GM21723 (cell line): Measurements from ENCODE around the gene GNG14.
"Not testable (repeated sequence)": the region's sequence is repeated elsewhere in the genome, so short reads cannot be mapped to it uniquely, and the experiment has no call there.

ENCODE experiments used
- ATAC-seq: cut with Tn5 transposase; IDR thresholded peaks from one replicate; pipeline ENCODE4 v1.9.1; 2021; ENCODE audit warnings: mild to moderate bottlenecking, moderate library complexity; ENCODE audit not compliant: unreplicated experiment

The GNG14 gene

GRCh38 chr19:12722566-12723380 is 35.0 kb downstream of the GNG14 start:
- peak; percentile 58 for ATAC-seq

- ATAC-seq: no peak
These were observed 35.5 kb downstream of the GNG14 start for GRCh38 chr19:12723381-12723640.

GRCh38 chr19:12723641-12724426 is 36.0 kb downstream of the GNG14 start, which contains the start of gene TNPO2:
TSS of gene TNPO2 (minus strand) at chr19:12723932. CDS start at chr19:12720977, 2,955 bp downstream.
- ATAC-seq: no peak

GRCh38 chr19:12725612-12726011 is 37.8 kb downstream of the GNG14 start:
- not testable (repeated sequence) for ATAC-seq

- ATAC-seq: no peak
These were observed 39.2 kb downstream of the GNG14 start for GRCh38 chr19:12726988-12727316.

- no peak for ATAC-seq
These were observed 40.1 kb downstream of the GNG14 start for GRCh38 chr19:12727745-12728433.

- ATAC-seq: no peak
These were observed 42.3 kb downstream of the GNG14 start for GRCh38 chr19:12730064-12730463.

GRCh38 chr19:12731337-12731736 is 43.5 kb downstream of the GNG14 start:
- ATAC-seq: no peak

GRCh38 chr19:12733369-12734214 is 45.8 kb downstream of the GNG14 start:
- ATAC-seq: no peak

- ATAC-seq: peak; percentile 78
These were observed 49.4 kb downstream of the GNG14 start, which contains the start of gene GET3 for GRCh38 chr19:12736995-12737834. TSS of gene GET3 (plus strand) at chr19:12737497. CDS start at chr19:12737506, 9 bp downstream.

- ATAC-seq: no peak
These were observed 50.1 kb downstream of the GNG14 start for GRCh38 chr19:12737835-12738351.
